ENCODE data around the gene ELMO1.

Gene ELMO1

GRCh38 chr7:37430640-37431039, 18.0 kb downstream of the ELMO1 start:
- peak; percentile 71 for DNase-seq

GRCh38 chr7:37430171-37430570, 18.5 kb downstream of the ELMO1 start:
- no peak for DNase-seq

DNA sequence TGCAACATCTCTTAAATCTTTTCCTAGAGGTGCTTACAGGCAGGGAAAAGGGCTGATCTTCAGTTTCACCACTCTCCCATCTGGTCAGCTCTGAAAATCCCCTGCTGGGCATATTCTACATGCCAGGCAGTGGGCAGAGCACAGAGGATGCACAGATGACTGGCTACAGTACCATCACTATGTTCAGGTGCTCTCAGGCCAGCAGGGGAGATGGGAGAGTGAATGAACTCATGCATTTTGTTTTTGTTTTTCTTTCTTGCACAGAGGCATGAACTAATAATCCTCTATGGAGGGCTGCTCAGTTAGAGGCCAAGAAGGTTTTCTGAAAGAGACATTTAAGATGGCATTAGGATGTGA, 19.3 kb downstream of the ELMO1 start:
- no peak for DNase-seq

GRCh38 chr7:37428681-37429434, 19.8 kb downstream of the ELMO1 start:
- DNase-seq: no peak

DNA sequence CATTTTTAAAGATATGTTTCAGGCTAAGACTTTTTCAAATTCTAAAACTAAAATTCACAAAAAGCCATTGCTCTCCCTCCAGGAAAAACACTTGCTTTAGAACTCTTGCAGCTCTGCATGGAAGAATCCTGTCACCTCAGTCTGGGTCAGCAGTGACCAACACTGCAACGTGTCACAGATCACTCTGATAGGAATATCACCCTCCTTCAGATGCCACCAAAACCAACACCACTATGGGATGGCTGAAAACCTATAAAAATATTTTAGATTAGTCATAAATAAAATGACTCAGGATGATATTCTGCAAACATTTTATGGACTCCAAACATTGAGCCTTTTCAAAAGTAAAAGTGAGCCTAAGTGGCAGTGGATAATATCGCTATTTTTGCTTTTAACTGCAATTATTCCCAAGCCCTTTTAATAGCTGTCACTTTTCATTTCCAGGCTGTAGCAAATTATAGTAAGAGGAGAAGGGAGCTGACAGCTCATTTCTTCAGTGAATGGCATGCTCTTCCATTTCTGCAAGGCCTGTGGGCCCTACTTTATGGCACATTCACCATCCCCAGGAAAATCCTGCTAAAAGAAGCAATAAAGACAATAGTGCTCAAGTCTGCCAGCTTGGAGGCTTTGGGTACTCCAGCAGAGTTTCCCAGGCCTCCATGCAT, 21.3 kb downstream of the ELMO1 start:
- no peak for DNase-seq

DNA sequence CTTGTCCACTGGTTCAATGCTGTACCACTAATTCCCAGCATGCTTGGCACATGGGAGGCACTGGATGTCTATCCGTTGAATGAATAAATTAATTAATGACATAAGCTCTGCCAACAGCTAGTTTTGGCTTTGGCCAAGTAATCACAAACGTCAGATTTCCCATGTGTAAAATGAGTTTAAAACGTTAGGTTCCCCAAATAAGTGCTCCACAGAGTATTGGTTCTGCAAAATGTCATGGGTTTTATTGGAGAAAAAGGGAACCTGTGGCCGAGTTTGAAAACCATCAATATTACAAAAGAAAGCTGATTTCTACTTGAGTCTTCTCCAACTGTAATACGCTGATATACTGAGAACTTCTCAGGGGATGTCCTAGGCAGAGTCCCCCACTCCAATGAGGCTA, 23.2 kb downstream of the ELMO1 start:
- DNase-seq: no peak

DNA sequence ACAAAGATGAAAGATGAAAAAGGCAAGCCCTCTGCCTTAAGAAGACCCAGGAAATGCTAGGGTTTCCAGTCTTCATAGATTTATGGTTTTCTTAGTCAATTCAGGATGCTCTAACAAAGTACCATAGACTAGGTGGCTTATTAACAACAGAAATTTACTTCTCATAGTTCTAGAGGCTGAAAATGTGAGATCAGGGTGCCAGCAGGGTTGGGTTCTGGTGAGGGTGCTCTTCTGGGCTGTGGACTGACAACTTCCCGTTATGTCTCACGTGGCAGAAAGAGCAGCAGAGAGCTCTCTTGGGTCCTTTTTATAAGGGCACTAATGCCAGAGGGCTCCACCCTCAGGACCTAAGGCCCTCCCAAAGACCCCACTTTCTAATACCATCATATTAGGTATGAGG, 23.7 kb downstream of the ELMO1 start:
- DNase-seq: no peak

DNA sequence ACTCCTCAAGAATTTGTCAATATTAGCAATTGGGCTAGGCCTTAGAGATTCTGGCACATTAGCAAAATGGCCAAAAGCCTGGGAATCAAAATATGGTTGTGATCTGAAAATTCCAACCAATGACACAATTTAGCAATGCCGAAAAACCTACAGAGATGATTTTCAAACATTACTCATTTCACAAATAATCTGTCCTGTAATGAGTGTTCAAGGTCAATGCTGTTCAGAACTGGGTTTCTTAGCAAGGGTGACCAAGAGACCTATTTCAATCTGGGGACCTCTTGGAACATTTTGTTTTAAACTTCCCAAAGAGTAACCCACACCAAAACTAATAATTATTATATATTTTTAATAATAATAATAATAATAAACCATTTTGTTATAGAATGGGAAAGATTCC, 24.1 kb downstream of the ELMO1 start:
- DNase-seq: no peak

DNA sequence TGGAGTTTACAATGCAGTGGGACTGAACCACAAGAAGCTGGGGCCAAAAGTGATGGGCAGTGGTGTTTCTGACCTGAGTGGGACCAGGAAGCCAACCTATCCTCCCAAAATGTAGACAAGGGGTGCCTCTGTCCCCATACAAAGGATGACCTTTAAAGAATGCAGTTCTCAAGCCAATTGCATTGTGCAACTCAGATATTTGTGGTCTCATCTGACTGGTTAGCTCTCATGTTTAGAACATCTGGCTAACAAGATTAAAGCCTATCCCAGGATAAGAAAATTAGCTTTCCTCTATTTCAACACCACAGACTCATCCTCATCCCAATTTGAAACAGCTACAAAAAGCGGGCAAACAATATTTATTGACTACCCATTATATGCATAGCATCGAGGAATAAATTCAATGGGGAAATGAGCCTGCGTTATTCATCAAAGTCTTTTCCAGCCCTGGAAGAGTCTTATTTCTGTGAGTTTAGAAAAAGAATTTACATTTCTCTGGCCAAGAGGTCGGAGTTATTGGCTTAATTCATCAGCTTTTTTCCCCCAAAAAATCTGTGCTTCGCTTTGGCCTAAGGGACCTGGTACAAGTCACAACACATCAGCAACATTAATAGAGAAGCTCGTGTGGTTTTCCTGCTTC, 26.7 kb downstream of the ELMO1 start:
- DNase-seq: no peak

GRCh38 chr7:37420946-37421695, 27.5 kb downstream of the ELMO1 start:
- no peak for DNase-seq

GRCh38 chr7:37419496-37419895, 29.2 kb downstream of the ELMO1 start:
- DNase-seq: no peak

DNA sequence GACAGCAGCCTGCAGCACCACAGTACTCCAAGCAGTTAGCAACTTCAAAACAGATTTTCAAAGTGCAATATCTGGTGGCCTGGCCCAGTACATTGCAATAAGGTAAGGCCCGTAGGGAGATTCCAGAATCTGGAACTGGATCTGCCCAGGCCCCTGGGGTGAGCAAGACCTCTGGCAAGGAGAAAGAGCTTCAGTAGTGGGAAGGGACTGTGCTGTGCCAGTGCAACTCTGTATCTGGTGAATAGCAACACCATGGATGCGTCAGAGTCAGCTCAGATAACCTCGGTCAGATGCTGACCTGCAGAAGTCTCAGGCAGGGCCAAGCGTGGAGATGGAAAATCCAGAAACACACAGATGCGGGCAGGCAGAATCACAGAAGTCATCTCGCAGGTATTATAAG, 30.3 kb downstream of the ELMO1 start:
- no peak for DNase-seq

GRCh38 chr7:37417107-37417474, 31.6 kb downstream of the ELMO1 start:
- DNase-seq: no peak

GRCh38 chr7:37416378-37417106, 32.1 kb downstream of the ELMO1 start:
- DNase-seq: no peak

DNA sequence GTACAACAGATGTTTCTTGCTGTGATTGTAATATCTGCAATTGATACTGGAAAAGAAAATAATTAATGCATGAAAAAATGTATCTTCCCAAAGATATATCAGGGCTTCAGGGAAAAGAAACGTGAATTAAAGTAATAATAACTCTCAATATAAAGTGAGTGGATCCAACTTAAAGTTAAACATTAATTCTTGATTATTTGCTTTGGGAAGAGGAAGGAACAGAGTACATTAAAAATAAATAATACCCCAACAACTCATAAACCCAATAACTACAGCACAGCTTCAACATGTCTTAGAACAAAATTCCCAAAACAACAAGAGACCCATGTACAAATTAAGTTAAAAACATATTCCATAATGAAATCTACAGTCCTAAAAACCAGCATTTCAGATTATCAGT, 33.0 kb downstream of the ELMO1 start:
- no peak for DNase-seq

DNA sequence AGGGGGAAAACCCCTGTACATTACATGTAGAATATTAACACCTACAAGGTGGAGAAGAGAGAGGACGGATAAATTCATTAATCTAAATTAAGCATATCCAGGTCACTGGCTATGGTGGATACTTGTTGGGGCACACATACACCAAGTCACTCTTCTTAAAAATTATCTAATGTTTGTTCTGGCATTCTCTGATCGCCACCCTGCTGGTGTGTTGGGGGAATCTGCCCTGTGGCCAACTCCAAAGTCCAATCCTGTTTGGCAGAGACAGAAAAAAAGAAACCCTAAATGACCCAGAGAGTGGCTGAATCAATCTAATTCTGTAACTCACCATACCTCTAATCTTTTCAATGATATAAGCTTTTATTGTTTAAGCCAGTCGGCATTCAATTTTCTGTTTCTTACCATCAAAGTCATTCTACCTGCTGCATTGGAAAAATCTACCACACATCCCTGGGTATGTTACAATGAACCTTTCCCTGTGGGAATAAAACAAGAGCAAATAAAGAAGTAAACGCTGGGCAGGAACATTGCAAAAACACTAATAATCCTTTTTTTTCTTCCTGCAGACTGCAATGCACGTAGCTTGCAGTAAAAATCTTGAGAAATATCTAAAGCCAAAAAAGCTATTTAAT, 34.2 kb downstream of the ELMO1 start:
- DNase-seq: no peak

- no peak for DNase-seq
These were observed 37.1 kb downstream of the ELMO1 start for GRCh38 chr7:37411444-37412034.

GRCh38 chr7:37410305-37411229, 38.1 kb downstream of the ELMO1 start:
- DNase-seq: no peak

DNA sequence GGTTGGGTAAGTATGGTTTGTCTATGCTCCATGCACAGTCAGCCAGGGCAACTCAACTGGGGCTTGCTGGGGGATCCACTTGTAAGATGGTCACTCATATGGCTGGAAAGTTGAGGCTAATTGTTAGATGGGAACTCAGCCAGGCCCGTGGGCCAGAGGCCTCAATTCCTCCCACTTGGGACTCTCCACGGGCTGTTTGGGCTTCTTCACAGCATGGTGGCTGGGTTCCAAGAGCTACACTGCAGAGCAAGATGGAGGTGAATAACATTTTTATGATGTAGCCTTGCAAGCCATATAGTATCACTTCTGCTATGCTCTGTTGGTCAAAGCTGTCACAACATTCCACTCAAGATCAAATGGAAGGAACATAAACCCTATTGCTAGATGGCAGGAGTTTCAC, 39.2 kb downstream of the ELMO1 start:
- DNase-seq: no peak

- peak; percentile 68 for DNase-seq
These were observed 40.1 kb downstream of the ELMO1 start for GRCh38 chr7:37408291-37409228.
